Measurements from ENCODE around the gene STIM1. TPM values are rescaled to one million over a fixed set of nuclear protein-coding genes. Genes with fewer than 3 reads are reported as not detected.

The STIM1 gene
- total and polyA plus RNA-seq, 12 donors, result 11.9 to 55.7 (median 37.4) TPM

DNA sequence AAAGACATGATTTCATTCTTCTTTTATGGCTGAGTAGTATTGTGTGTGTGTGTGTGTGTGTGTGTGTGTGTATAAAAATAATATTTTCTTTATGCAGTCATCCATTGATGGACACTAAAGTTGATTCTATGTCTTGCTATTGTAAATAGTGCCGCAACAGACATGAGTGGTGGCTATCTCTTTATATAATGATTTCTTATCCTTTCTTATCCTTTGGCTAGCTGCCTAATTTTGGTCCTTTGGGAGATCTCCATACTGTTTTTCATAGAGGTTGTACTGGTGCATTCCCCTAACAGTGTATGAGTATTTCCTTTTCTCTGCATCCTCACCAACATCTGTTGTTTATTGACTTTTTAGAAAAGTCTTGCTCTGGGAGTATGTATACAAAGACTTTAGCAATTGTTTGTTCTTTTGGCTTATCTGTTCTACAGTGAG, 107.0 kb downstream of the STIM1 start:
- Histone ChIP-seq H3K4me1 (peaks cover 0 to 26% (median 7%) of the 10 kb centered on the region in 9 donors), H3K27ac (no peak overlapping the region), H3K9me3 (no peaks in the 10 kb centered on the region), H3K4me3 (no peak overlapping the region), H3K36me3 (peaks cover 0 to under 1% (median 0%) of the 10 kb centered on the region in 9 donors), H3K27me3 (no peaks in the 10 kb centered on the region)
- intact Hi-C loops (cut with DNase I), result no loop called here
- 71 to 75% methylated on average over 1 of the region's 1 CpG for WGBS, 2 donors
- DNase-seq (no peak), ATAC-seq (peak in 1 of 8 donors; percentile 28)
- TF ChIP-seq, protein P1, sequence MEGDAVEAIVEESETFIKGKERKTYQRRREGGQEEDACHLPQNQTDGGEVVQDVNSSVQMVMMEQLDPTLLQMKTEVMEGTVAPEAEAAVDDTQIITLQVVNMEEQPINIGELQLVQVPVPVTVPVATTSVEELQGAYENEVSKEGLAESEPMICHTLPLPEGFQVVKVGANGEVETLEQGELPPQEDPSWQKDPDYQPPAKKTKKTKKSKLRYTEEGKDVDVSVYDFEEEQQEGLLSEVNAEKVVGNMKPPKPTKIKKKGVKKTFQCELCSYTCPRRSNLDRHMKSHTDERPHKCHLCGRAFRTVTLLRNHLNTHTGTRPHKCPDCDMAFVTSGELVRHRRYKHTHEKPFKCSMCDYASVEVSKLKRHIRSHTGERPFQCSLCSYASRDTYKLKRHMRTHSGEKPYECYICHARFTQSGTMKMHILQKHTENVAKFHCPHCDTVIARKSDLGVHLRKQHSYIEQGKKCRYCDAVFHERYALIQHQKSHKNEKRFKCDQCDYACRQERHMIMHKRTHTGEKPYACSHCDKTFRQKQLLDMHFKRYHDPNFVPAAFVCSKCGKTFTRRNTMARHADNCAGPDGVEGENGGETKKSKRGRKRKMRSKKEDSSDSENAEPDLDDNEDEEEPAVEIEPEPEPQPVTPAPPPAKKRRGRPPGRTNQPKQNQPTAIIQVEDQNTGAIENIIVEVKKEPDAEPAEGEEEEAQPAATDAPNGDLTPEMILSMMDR (IDR thresholded peaks at IDR 0.05), result no peak

DNA sequence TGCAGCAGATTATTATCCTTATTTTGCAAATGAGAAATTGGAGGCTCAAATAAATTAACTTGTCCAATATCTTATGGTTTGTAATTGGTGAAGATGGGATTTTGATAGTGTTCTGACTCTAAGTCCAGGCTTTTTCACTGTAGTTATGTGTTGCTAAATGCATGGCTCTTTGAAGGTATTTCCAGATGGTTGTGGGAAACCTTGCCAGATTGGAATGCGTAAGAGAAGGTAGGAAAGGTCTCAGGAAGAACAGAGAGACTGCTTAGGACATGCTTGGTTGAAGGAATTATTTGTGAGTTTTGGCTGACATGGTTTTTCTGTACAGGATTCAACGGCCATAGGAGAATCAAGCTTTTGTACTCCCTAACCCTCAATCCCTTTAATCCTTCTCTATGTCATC, 108.6 kb downstream of the STIM1 start:
- intact Hi-C loops (cut with DNase I), result no loop called here
- Histone ChIP-seq H3K36me3 (peaks cover 0 to 13% (median 0%) of the 10 kb centered on the region in 9 donors), H3K9me3 (no peaks in the 10 kb centered on the region), H3K27ac (no peak overlapping the region), H3K4me3 (no peak overlapping the region), H3K4me1 (peaks cover 0 to 27% (median 7%) of the 10 kb centered on the region in 9 donors), H3K27me3 (no peaks in the 10 kb centered on the region)
- DNase-seq (no peak), ATAC-seq (no peak)
- TF ChIP-seq, protein P1 (IDR thresholded peaks at IDR 0.05), result no peak
- WGBS, 2 donors, result 81 to 86% methylated on average over 2 of the region's 2 CpGs

DNA sequence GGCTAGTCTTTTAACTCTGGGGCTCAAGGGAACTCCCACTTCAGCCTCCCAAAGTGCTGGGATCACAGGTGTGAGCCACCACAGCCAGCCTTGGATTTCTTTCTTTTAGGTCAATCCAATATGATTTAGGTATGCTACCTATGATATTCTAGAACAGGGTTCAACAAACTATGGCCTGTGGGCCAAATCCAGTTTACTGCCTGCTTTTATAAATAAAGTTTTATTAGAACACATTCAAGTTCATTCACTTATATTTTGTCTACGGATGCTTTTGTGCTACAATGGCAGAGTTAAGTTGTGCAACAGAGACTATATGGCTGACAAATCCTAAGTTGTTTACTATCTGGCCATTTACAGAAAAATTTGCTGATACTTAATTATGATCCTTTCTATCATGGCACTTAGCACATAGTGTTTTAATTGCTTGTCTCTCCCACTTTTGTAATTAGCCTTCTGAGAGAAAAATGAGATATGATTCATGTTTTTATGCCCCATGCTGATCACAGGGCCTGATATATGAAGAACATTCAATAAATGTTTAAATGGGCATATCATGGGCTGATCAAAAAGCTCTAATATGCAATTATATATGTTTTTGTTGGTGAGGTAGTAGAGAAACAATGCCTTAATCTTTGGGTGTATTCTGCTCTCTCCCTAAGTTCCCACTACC, 109.6 kb downstream of the STIM1 start:
- H3K27me3 ChIP-seq, result no peaks in the 10 kb centered on the region
- TF ChIP-seq, protein P1 (IDR thresholded peaks at IDR 0.05), result no peak
- intact Hi-C loops (cut with DNase I), result no loop called here
- peaks cover 0 to 13% (median 0%) of the 10 kb centered on the region in 9 donors for H3K36me3 ChIP-seq
- H3K9me3 ChIP-seq, result no peaks in the 10 kb centered on the region
- no peak overlapping the region for H3K27ac ChIP-seq
- no peak overlapping the region for H3K4me3 ChIP-seq
- ATAC-seq (no peak), DNase-seq (no peak)
- WGBS, 2 donors, result 97 to 100% methylated on average over 1 of the region's 1 CpG
- peaks cover 0 to 21% (median 7%) of the 10 kb centered on the region in 9 donors for H3K4me1 ChIP-seq

DNA sequence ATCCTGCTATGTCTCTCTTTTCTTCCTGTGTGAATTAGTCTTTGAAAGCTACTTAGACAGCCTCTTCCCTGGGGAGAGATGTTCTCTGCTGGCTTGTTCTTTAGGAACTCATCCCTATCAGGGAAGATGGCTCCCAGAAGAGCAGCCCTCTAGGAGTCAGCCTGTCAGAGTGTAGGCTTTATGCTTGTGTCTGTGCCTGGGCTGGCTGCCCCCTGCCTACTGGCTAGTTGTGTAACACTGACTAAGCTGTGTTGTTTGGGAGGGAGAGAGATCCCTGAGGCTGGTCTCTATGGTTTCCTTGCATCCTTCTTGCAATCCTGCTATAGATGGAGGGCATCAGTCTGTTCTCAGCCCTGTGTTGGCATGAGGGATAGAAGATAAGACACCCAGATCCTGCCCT, 112.2 kb downstream of the STIM1 start:
- DNase-seq (no peak), ATAC-seq (peak in 1 of 8 donors; percentile 50)
- H3K9me3 ChIP-seq, result no peaks in the 10 kb centered on the region
- TF ChIP-seq, protein P1 (IDR thresholded peaks at IDR 0.05), result no peak
- H3K27me3 ChIP-seq, result no peaks in the 10 kb centered on the region
- peaks cover 0 to 16% (median 4%) of the 10 kb centered on the region in 9 donors for H3K4me1 ChIP-seq
- H3K36me3 ChIP-seq, result peaks cover 0 to 13% (median 0%) of the 10 kb centered on the region in 9 donors
- H3K4me3 ChIP-seq, result no peak overlapping the region
- intact Hi-C loops (cut with DNase I), result no loop called here
- no peak overlapping the region for H3K27ac ChIP-seq

All from heart right ventricle (tissue), 16 donors.